ENCODE results near the gene NPTN. TPM values are rescaled to one million over a fixed set of nuclear protein-coding genes. Genes with fewer than 3 reads are reported as not detected.

The NPTN gene
- total and polyA plus RNA-seq, 2 donors from 2014 or later = 100 to 130 TPM

DNA sequence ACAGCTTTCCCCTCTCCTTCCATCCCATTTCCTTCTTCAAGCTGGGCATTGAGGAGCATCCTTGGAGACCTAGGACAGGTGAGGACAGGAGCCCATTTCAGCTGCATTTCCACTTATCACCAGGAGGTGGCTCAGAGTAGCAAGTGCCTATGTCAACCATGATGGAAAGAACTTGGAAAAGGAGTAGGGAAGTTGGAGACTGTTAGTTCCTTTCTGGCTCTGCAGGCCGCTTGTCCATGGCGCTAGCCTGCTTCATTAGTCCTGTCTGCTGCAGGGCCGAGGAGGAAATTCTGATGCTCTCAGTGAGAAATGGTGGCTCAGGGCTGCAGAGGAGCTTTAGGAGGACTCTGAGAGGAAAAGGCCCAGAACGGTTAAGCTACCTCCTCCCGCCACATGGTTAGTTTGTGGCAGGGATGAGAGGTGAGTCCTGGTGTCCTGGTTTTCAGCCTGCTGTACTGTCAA, 44.0 kb upstream of the NPTN start:
- H3K4me1 ChIP-seq (ENCODE audit: control insufficient read depth in 2 of 3, insufficient read depth in 2 of 3, low read depth in 1 of 3, low read length in 3 of 3) = no peaks in the 10 kb centered on the region
- H3K9ac ChIP-seq (ENCODE audit: low read length in 3 of 3) = no peak overlapping the region
- TF ChIP-seq, protein P1, sequence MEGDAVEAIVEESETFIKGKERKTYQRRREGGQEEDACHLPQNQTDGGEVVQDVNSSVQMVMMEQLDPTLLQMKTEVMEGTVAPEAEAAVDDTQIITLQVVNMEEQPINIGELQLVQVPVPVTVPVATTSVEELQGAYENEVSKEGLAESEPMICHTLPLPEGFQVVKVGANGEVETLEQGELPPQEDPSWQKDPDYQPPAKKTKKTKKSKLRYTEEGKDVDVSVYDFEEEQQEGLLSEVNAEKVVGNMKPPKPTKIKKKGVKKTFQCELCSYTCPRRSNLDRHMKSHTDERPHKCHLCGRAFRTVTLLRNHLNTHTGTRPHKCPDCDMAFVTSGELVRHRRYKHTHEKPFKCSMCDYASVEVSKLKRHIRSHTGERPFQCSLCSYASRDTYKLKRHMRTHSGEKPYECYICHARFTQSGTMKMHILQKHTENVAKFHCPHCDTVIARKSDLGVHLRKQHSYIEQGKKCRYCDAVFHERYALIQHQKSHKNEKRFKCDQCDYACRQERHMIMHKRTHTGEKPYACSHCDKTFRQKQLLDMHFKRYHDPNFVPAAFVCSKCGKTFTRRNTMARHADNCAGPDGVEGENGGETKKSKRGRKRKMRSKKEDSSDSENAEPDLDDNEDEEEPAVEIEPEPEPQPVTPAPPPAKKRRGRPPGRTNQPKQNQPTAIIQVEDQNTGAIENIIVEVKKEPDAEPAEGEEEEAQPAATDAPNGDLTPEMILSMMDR (IDR thresholded peaks at IDR 0.05; ENCODE audit: borderline replicate concordance, extremely low read depth, insufficient read depth) = peak; percentile 94
- no peak overlapping the region for H3K27ac ChIP-seq (ENCODE audit: low read depth in 2 of 2, low read length in 2 of 2)
- peak in 3 of 5 donors; percentile 51 to 79 (median 61) for DNase-seq
- FAIRE-seq = no peak
- no peaks in the 10 kb centered on the region for H3K27me3 ChIP-seq (ENCODE audit: control insufficient read depth, insufficient read depth, low read length)
- H3K36me3 ChIP-seq (ENCODE audit: control insufficient read depth in 2 of 3, insufficient read depth in 3 of 3, low read length in 3 of 3) = no peaks in the 10 kb centered on the region
- intact Hi-C loops (cut with DNase I) = no loop called here
- no peak overlapping the region for H3K4me3 ChIP-seq (ENCODE audit: low read length in 3 of 3)
- H3K9me3 ChIP-seq (ENCODE audit: control insufficient read depth in 2 of 3, insufficient read depth in 1 of 3, low read length in 3 of 3) = no peaks in the 10 kb centered on the region

DNA sequence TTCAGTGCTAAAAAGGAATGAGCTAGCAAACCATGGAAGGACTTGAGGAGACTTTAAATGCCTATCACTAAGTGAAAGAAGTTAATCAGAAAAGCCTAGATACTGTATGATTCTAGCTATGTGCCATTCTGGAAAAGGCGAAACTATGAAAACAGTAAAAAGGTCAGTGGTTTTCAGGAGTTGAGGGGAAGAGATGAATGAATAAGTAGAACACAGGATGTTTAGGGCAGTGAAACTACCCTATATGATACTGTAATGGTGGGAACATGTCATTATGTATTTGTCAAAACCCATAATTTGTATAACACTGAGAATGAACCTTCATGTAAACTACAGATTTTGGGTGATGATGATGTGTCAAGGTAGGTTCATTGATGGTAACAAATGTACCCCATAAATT, 41.4 kb upstream of the NPTN start:
- no peak overlapping the region for H3K4me3 ChIP-seq (ENCODE audit: low read length in 3 of 3)
- DNase-seq = no peak
- no peaks in the 10 kb centered on the region for H3K4me1 ChIP-seq (ENCODE audit: control insufficient read depth in 2 of 3, insufficient read depth in 2 of 3, low read depth in 1 of 3, low read length in 3 of 3)
- H3K27me3 ChIP-seq (ENCODE audit: control insufficient read depth, insufficient read depth, low read length) = no peaks in the 10 kb centered on the region
- TF ChIP-seq, protein P1 (IDR thresholded peaks at IDR 0.05; ENCODE audit: borderline replicate concordance, extremely low read depth, insufficient read depth) = no peak
- no peaks in the 10 kb centered on the region for H3K36me3 ChIP-seq (ENCODE audit: control insufficient read depth in 2 of 3, insufficient read depth in 3 of 3, low read length in 3 of 3)
- FAIRE-seq = no peak
- H3K27ac ChIP-seq (ENCODE audit: low read depth in 2 of 2, low read length in 2 of 2) = no peak overlapping the region
- intact Hi-C loops (cut with DNase I) = no loop called here
- H3K9me3 ChIP-seq (ENCODE audit: control insufficient read depth in 2 of 3, insufficient read depth in 1 of 3, low read length in 3 of 3) = no peaks in the 10 kb centered on the region
- no peak overlapping the region for H3K9ac ChIP-seq (ENCODE audit: low read length in 3 of 3)

DNA sequence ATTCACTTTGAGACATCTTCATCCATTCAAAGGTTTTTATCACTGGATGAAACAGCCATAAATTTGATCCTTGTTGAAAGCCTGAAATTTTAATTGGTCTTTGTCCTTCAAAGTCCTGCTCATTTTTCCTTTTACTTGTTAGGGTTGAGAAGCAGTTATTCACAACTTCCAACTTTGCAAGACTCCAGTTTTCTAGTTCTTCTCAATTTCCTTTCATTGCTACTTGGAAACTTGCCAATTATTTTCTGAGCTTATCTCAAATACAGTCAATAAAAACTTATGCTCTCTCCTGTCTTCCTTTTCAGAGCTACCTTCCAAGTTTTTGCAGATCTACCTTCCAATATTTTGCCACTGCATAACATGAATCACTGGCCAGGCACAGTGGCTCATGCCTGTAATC, 27.3 kb upstream of the NPTN start:
- no peaks in the 10 kb centered on the region for H3K27me3 ChIP-seq (ENCODE audit: control insufficient read depth, insufficient read depth, low read length)
- intact Hi-C loops (cut with DNase I) = no loop called here
- peaks cover 0 to 3% (median 0%) of the 10 kb centered on the region in 3 donors for H3K9me3 ChIP-seq (ENCODE audit: control insufficient read depth in 2 of 3, insufficient read depth in 1 of 3, low read length in 3 of 3)
- H3K27ac ChIP-seq (ENCODE audit: low read depth in 2 of 2, low read length in 2 of 2) = no peak overlapping the region
- H3K4me1 ChIP-seq (ENCODE audit: control insufficient read depth in 2 of 3, insufficient read depth in 2 of 3, low read depth in 1 of 3, low read length in 3 of 3) = no peaks in the 10 kb centered on the region
- FAIRE-seq (no peak), DNase-seq (no peak)
- H3K36me3 ChIP-seq (ENCODE audit: control insufficient read depth in 2 of 3, insufficient read depth in 3 of 3, low read length in 3 of 3) = no peaks in the 10 kb centered on the region
- TF ChIP-seq, protein P1 (IDR thresholded peaks at IDR 0.05; ENCODE audit: borderline replicate concordance, extremely low read depth, insufficient read depth) = no peak
- no peak overlapping the region for H3K9ac ChIP-seq (ENCODE audit: low read length in 3 of 3)
- no peak overlapping the region for H3K4me3 ChIP-seq (ENCODE audit: low read length in 3 of 3)

DNA sequence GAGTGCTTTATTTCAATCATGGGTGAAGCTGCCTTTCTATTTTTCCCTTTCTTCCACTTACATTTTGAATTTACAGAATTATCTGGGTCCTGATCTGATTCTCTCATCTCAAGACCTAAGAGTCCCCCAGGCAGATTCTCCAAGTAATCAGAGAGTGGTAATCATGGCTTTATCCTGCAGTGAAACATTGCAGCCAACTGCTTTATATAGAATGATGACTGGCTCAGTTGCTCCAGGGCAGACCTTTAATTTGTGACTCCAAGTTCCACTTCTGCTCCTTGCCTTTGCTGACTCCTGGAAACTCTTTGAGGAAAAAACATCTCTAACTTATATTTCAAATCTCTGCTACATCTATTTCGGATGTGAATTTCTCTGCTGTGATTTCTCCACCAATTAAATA, 25.5 kb upstream of the NPTN start:
- H3K9me3 ChIP-seq (ENCODE audit: control insufficient read depth in 2 of 3, insufficient read depth in 1 of 3, low read length in 3 of 3) = peaks cover 0 to 3% (median 0%) of the 10 kb centered on the region in 3 donors
- H3K9ac ChIP-seq (ENCODE audit: low read length in 3 of 3) = no peak overlapping the region
- H3K36me3 ChIP-seq (ENCODE audit: control insufficient read depth in 2 of 3, insufficient read depth in 3 of 3, low read length in 3 of 3) = no peaks in the 10 kb centered on the region
- TF ChIP-seq, protein P1 (IDR thresholded peaks at IDR 0.05; ENCODE audit: borderline replicate concordance, extremely low read depth, insufficient read depth) = no peak
- no peaks in the 10 kb centered on the region for H3K27me3 ChIP-seq (ENCODE audit: control insufficient read depth, insufficient read depth, low read length)
- H3K27ac ChIP-seq (ENCODE audit: low read depth in 2 of 2, low read length in 2 of 2) = no peak overlapping the region
- DNase-seq (no peak), FAIRE-seq (no peak)
- intact Hi-C loops (cut with DNase I) = no loop called here
- H3K4me1 ChIP-seq (ENCODE audit: control insufficient read depth in 2 of 3, insufficient read depth in 2 of 3, low read depth in 1 of 3, low read length in 3 of 3) = no peaks in the 10 kb centered on the region
- H3K4me3 ChIP-seq (ENCODE audit: low read length in 3 of 3) = no peak overlapping the region
